GM18873 (cell line): ENCODE results near the gene KDM4F.
A peak's percentile ranks its signal among the peaks of the same experiment; 100 is the strongest.

Experiments used
- ATAC-seq: cut with Tn5 transposase; IDR thresholded peaks from one replicate; pipeline ENCODE4 v1.9.1; 2021; ENCODE audit warnings: mild to moderate bottlenecking, moderate library complexity, moderate number of reproducible peaks; ENCODE audit not compliant: unreplicated experiment, low FRiP score

The KDM4F gene

GRCh38 chr11:95058621-95059020 is 9.4 kb downstream of the KDM4F start:
- ATAC-seq, result no peak

DNA sequence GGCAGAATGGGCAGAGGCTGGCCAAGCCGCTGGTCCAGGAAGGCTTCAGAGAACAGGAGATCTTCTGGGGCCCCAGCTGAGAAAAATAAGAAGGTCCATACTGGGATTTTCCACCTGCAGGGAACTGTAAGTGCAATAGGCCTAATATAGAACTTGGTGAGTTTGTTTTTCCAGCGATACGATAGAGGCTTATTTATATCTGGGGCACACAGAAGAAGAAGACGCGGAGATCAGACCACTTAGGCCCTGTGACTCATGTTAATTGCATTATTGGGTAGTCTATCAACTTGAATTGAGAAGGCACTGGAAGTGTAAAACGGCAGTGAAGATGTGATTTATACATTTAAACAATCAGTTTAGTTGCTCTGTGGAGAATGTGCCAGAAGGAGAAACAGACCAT is 9.8 kb downstream of the KDM4F start:
- no peak for ATAC-seq

DNA sequence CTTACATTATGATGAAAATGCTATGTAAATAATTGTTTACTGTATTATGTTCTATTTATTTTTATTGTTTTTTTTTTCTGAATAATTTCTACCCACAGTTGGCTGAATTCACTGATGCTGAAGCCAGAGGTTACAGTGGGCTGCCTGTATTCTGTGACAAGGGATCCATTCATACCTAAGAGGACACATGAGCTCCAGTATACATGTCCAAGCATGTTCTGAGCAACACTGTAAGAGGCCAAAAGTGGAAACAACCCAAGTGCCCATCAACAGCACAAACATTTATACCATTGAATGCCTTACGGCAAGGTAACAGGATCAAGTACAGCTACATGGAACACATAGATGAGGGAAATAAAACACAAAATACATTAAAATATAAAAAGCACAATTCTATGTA is 16.1 kb downstream of the KDM4F start:
- no peak for ATAC-seq

DNA sequence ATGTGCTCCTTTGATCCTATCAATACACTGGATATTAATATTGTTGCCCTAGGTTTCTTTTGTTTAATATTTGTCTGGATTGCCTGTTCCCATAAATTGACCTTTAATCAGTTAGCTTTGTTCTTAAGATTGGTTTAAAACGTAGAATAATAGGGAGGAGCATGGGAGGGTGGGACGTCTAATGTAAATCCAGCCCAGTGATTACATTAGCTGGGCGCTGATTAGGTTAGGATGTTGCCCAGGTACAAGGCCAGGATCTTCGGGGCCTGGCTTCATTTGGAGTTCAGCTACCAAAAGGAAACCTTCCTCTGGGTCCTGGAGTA is 17.5 kb downstream of the KDM4F start, which contains the start of gene SRSF8:
Gene SRSF8, plus strand, starts transcription at position 204 of the 323 bp plus-strand sequence. CDS start 308 bp downstream, outside the sequence.
- peak; percentile 31 for ATAC-seq

GRCh38 chr11:95067039-95067840 is 18.0 kb downstream of the KDM4F start:
- peak; percentile 57 for ATAC-seq

- no peak for ATAC-seq
Measured at GRCh38 chr11:95067841-95068219, 18.6 kb downstream of the KDM4F start.

- peak; percentile 73 for ATAC-seq
Measured at GRCh38 chr11:95068549-95068948, 19.3 kb downstream of the KDM4F start.

DNA sequence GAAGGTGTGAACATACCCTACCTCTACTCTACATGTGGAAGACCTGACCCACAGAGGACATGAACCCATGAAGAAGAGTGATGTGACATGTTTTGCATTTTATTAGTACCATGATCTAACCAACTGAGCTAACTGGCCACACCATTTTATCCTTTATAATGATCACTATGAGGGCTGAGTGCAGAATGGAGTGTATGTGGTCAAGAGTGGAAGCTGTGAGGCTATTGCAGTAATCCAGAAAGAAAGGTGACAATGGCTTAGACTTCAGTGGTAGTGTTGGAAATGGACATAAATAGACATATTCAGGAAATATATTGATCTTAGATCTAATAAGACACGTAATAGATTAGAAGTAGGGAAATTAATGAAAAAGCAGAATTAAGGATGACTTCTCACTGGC is 21.2 kb downstream of the KDM4F start:
- ATAC-seq, result no peak

GRCh38 chr11:95072948-95073347 is 23.7 kb downstream of the KDM4F start:
- no peak for ATAC-seq

- no peak for ATAC-seq
Measured at GRCh38 chr11:95074792-95075563, 25.8 kb downstream of the KDM4F start.

DNA sequence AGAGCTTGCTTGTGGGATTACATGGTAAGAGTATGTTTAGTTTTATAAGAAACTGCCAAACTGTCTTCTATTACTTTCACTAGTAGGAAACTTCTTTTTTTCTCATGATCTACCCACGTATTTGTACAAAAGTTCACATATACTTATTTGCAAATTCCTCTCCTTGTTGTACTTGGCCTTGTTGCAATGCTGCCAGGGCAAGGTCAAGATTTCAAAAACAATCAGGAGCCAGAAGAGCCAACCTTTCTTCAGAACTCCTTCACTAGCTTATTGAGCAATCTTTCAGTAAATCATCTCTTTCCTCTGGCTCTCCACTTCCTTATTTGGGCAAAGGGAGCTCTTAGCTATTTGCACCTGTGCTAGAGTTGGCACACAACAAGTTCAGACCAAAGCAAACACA is 27.2 kb downstream of the KDM4F start:
- peak; percentile 57 for ATAC-seq

GRCh38 chr11:95076981-95077380 is 27.8 kb downstream of the KDM4F start:
- no peak for ATAC-seq

- no peak for ATAC-seq
Measured at GRCh38 chr11:95078526-95078925, 29.3 kb downstream of the KDM4F start.

GRCh38 chr11:95081010-95081409 is 31.8 kb downstream of the KDM4F start:
- no peak for ATAC-seq

GRCh38 chr11:95081412-95081811 is 32.2 kb downstream of the KDM4F start:
- ATAC-seq, result no peak

GRCh38 chr11:95082576-95083001 is 33.4 kb downstream of the KDM4F start:
- no peak for ATAC-seq

GRCh38 chr11:95084509-95084908 is 35.3 kb downstream of the KDM4F start:
- no peak for ATAC-seq

GRCh38 chr11:95085117-95085816 is 36.0 kb downstream of the KDM4F start:
- ATAC-seq, result no peak

DNA sequence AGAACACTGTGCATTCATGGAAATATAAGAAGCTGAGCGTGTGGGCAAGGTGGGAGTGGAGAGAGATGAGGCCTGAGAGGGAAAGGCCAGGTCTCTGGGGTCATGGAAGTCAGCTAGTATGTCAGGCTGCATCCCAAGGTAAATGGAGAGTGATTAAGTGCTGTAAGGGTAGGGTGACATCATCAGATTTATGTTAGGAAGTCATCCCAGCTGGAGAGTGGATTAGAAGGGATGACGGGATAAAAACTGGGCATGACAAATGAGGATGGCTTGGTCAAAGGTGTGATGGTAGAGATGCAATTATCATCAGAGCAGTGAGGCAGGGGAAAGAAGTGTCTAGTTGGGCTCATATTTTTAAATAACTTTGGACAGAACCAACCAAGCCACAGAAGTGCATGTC is 36.9 kb downstream of the KDM4F start:
- no peak for ATAC-seq

- no peak for ATAC-seq
Measured at GRCh38 chr11:95086836-95087570, 37.8 kb downstream of the KDM4F start.
